Neural progenitor cell (in vitro differentiated cells): ENCODE data around the gene IDS. TPM values are rescaled to one million over a fixed set of nuclear protein-coding genes. Genes with fewer than 3 reads are reported as not detected.
"Not testable (repeated sequence)": the region's sequence is repeated elsewhere in the genome, so short reads cannot be mapped to it uniquely, and the experiment has no call there.

Experiments
- DNase-seq: peaks from one replicate; pipeline ENCODE4 v3.0.0-alpha.2; 2016; ENCODE audit warnings: low spot score
- H2AFZ ChIP-seq: fragments of 200-600 bp; sonication (generic); replicated peaks from 2 replicates; pipeline ENCODE4 v1.6.1; 2016; ENCODE audit warnings: antibody characterized with exemption
- H3F3A ChIP-seq: fragments of 200-600 bp; sonication (generic); 2 replicates; pipeline ENCODE4 v1.6.1; 2016; ENCODE audit warnings: antibody characterized with exemption, low read depth
- H3K27ac ChIP-seq: fragments of 200-600 bp; sonication (generic); 2 replicates; pipeline ENCODE4 v1.5.1; 2016; ENCODE audit warnings: mild to moderate bottlenecking
- H3K27me3 ChIP-seq: fragments of 200-600 bp; sonication (generic); 2 replicates; pipeline ENCODE4 v1.6.1; 2016; ENCODE audit warnings: mild to moderate bottlenecking, moderate library complexity
- H3K36me3 ChIP-seq: fragments of 200-600 bp; sonication (generic); 2 replicates; pipeline ENCODE4 v1.5.1; 2016
- H3K4me1 ChIP-seq: fragments of 200-600 bp; sonication (generic); 2 replicates; pipeline ENCODE4 v1.6.1; 2016; ENCODE audit warnings: mixed run types
- H3K4me2 ChIP-seq: fragments of 200-600 bp; sonication (generic); 2 replicates; pipeline ENCODE4 v1.6.1; 2016
- H3K4me3 ChIP-seq: fragments of 200-600 bp; sonication (generic); 2 replicates; pipeline ENCODE4 v1.5.1; 2016
- H3K79me2 ChIP-seq: fragments of 200-600 bp; sonication (generic); 2 replicates; pipeline ENCODE4 v1.6.1; 2016; ENCODE audit warnings: low read depth
- H3K9ac ChIP-seq: fragments of 200-600 bp; sonication (generic); 2 replicates; pipeline ENCODE4 v1.6.1; 2016
- H3K9me3 ChIP-seq: fragments of 200-600 bp; sonication (generic); 2 replicates; pipeline ENCODE4 v1.5.1; 2016; ENCODE audit warnings: low read depth
- H4K20me1 ChIP-seq: fragments of 200-600 bp; sonication (generic); 2 replicates; pipeline ENCODE4 v1.6.1; 2016; ENCODE audit warnings: low read depth
- H3K27ac Mint-ChIP-seq: 3 replicates; pipeline ENCODE4 v1.8.0; 2021; ENCODE audit warnings: mixed read lengths
- H3K27me3 Mint-ChIP-seq: 2 replicates; pipeline ENCODE4 v1.8.0; 2022; ENCODE audit warnings: low read depth, mild to moderate bottlenecking, inconsistent platforms, moderate library complexity, mixed read lengths; ENCODE audit not compliant: insufficient read depth
- H3K36me3 Mint-ChIP-seq: 3 replicates; pipeline ENCODE4 v1.8.0; 2021; ENCODE audit warnings: mixed read lengths
- H3K4me1 Mint-ChIP-seq: 3 replicates; pipeline ENCODE4 v1.8.0; 2021; ENCODE audit warnings: mixed read lengths
- H3K4me3 Mint-ChIP-seq: 3 replicates; pipeline ENCODE4 v1.8.0; 2021; ENCODE audit warnings: mild to moderate bottlenecking, moderate library complexity, mixed read lengths
- H3K9me3 Mint-ChIP-seq: 3 replicates; pipeline ENCODE4 v1.8.0; 2020; ENCODE audit warnings: mixed read lengths
- CTCF ChIP-seq: fragments of 200-600 bp; sonication (generic); IDR thresholded peaks from 2 replicates; pipeline ENCODE4 v1.5.1; 2017; ENCODE audit warnings: antibody characterized with exemption, mild to moderate bottlenecking
- EZH2 ChIP-seq: fragments of 200-600 bp; sonication (generic); IDR thresholded peaks from 2 replicates; pipeline ENCODE4 v1.6.1; 2017; ENCODE audit warnings: antibody characterized with exemption, mild to moderate bottlenecking, moderate library complexity
- EZH2phosphoT487 ChIP-seq: fragments of 200-600 bp; sonication (generic); IDR thresholded peaks from 2 replicates; pipeline ENCODE4 v1.6.1; 2017; ENCODE audit warnings: antibody characterized with exemption
- total RNA-seq: library from RNA; depleted of rRNA; stranded (reverse); fragments of >200 nt; gene quantifications from 2 replicates; pipeline ENCODE4 v1.2.3, GENCODE V29; 2015; ENCODE audit warnings: low replicate concordance

The IDS gene
- total RNA-seq, 1 donor from 2014 or later = 14.5 TPM

GRCh38 chrX:149531599-149531998, 26.5 kb upstream of the IDS start:
- Histone ChIP-seq H3K9ac (no peak overlapping the region), H3K27me3 (no peaks in the 10 kb centered on the region), H3K27ac (no peak overlapping the region), H3K4me3 (no peak overlapping the region), H3K36me3 (no peaks in the 10 kb centered on the region), H3K4me2 (no peak overlapping the region), H2AFZ (no peak overlapping the region), H3F3A (no peaks in the 10 kb centered on the region), H3K4me1 (no peaks in the 10 kb centered on the region), H3K9me3 (no peaks in the 10 kb centered on the region), H4K20me1 (no peaks in the 10 kb centered on the region), H3K79me2 (no peaks in the 10 kb centered on the region)
- TF ChIP-seq CTCF (no peak), EZH2phosphoT487 (no peak), EZH2 (no peak)
- no peaks in the 10 kb centered on the region for H3K27me3 Mint-ChIP-seq
- no peak for DNase-seq
- H3K4me1 Mint-ChIP-seq = peaks cover 4% of the 10 kb centered on the region
- peaks cover 2% of the 10 kb centered on the region for H3K9me3 Mint-ChIP-seq
- H3K4me3 Mint-ChIP-seq = no peak overlapping the region
- H3K27ac Mint-ChIP-seq = no peak overlapping the region
- H3K36me3 Mint-ChIP-seq = peaks cover 3% of the 10 kb centered on the region

- Histone ChIP-seq H3K4me1 (no peaks in the 10 kb centered on the region), H3K79me2 (no peaks in the 10 kb centered on the region), H4K20me1 (no peaks in the 10 kb centered on the region), H3F3A (no peaks in the 10 kb centered on the region), H3K9me3 (no peaks in the 10 kb centered on the region), H3K4me2 (no peak overlapping the region), H3K27ac (no peak overlapping the region), H3K27me3 (no peaks in the 10 kb centered on the region), H3K9ac (no peak overlapping the region), H3K4me3 (no peak overlapping the region), H2AFZ (no peak overlapping the region), H3K36me3 (no peaks in the 10 kb centered on the region)
- Mint-ChIP-seq H3K27ac (no peak overlapping the region), H3K4me1 (peaks cover 2% of the 10 kb centered on the region), H3K9me3 (peaks cover 2% of the 10 kb centered on the region), H3K27me3 (peaks cover 3% of the 10 kb centered on the region), H3K4me3 (no peak overlapping the region), H3K36me3 (peaks cover 1% of the 10 kb centered on the region)
- no peak for DNase-seq
- TF ChIP-seq CTCF = no peak
- no peak for TF ChIP-seq EZH2
- no peak for TF ChIP-seq EZH2phosphoT487
Measured at GRCh38 chrX:149528381-149528780, 23.3 kb upstream of the IDS start.

GRCh38 chrX:149527705-149528104, 22.6 kb upstream of the IDS start:
- TF ChIP-seq CTCF (peak; percentile 45), EZH2phosphoT487 (no peak)
- Histone ChIP-seq H3K27ac (no peak overlapping the region), H3F3A (no peaks in the 10 kb centered on the region), H3K9ac (no peak overlapping the region), H3K9me3 (no peaks in the 10 kb centered on the region), H3K79me2 (no peaks in the 10 kb centered on the region), H3K4me1 (no peaks in the 10 kb centered on the region), H3K27me3 (no peaks in the 10 kb centered on the region), H3K4me3 (no peak overlapping the region), H2AFZ (no peak overlapping the region), H3K4me2 (no peak overlapping the region), H3K36me3 (no peaks in the 10 kb centered on the region), H4K20me1 (no peaks in the 10 kb centered on the region)
- Mint-ChIP-seq H3K27ac (no peak overlapping the region), H3K36me3 (peaks cover 1% of the 10 kb centered on the region), H3K4me3 (no peak overlapping the region), H3K4me1 (peaks cover 2% of the 10 kb centered on the region), H3K27me3 (peaks cover 3% of the 10 kb centered on the region), H3K9me3 (peaks cover 2% of the 10 kb centered on the region)
- peak; percentile 11 for DNase-seq

- H4K20me1 ChIP-seq, H3F3A ChIP-seq, H3K4me1 Mint-ChIP-seq, H3K36me3 ChIP-seq, H3K9me3 Mint-ChIP-seq, H3K27me3 Mint-ChIP-seq, H3K9ac ChIP-seq, H3K4me3 Mint-ChIP-seq, H3K36me3 Mint-ChIP-seq, DNase-seq, H3K27ac ChIP-seq, H2AFZ ChIP-seq, H3K4me2 ChIP-seq, H3K27ac Mint-ChIP-seq, H3K4me3 ChIP-seq, H3K9me3 ChIP-seq, H3K27me3 ChIP-seq, H3K79me2 ChIP-seq, H3K4me1 ChIP-seq: not testable (repeated sequence)
Measured at GRCh38 chrX:149526318-149527033, 21.4 kb upstream of the IDS start.

GRCh38 chrX:149525903-149526302, 20.8 kb upstream of the IDS start:
- H3K9me3 Mint-ChIP-seq, H3K27ac ChIP-seq, H3F3A ChIP-seq, H2AFZ ChIP-seq, H3K27ac Mint-ChIP-seq, H3K36me3 Mint-ChIP-seq, H4K20me1 ChIP-seq, H3K4me1 ChIP-seq, H3K27me3 ChIP-seq, DNase-seq, H3K4me3 ChIP-seq, H3K4me3 Mint-ChIP-seq, H3K9ac ChIP-seq, H3K4me1 Mint-ChIP-seq, H3K79me2 ChIP-seq, H3K27me3 Mint-ChIP-seq, H3K9me3 ChIP-seq, H3K36me3 ChIP-seq, H3K4me2 ChIP-seq: not testable (repeated sequence)

- H3K4me1 ChIP-seq = not testable (repeated sequence)
Measured at GRCh38 chrX:149525389-149525788, 20.3 kb upstream of the IDS start.

More at GRCh38 chrX:149525389-149525788, 20.3 kb upstream of the IDS start:
- H3K4me1 Mint-ChIP-seq, H3K4me3 ChIP-seq, H3K27ac Mint-ChIP-seq, H4K20me1 ChIP-seq, H3K27me3 Mint-ChIP-seq, H3K79me2 ChIP-seq, H3K27me3 ChIP-seq, H3K9me3 ChIP-seq, H3K36me3 Mint-ChIP-seq, H3K4me3 Mint-ChIP-seq, H3K9me3 Mint-ChIP-seq, H3K4me2 ChIP-seq, H3K9ac ChIP-seq, H3K36me3 ChIP-seq, H2AFZ ChIP-seq, H3F3A ChIP-seq, H3K27ac ChIP-seq: not testable (repeated sequence)
- DNase-seq = peak; percentile 25
